HFF-Myc (cell line): ENCODE measurements around the gene TMEM138.

Source experiments
- DNase-seq: peaks from one replicate; pipeline ENCODE4 v3.0.0-alpha.2; 2011; ENCODE audit warnings: low read depth; ENCODE audit errors: extremely low read depth
- H3K4me3 ChIP-seq: replicated peaks from 2 replicates; pipeline ENCODE4 v1.5.1; 2011; ENCODE audit warnings: low read depth, mild to moderate bottlenecking, control low read depth, low read length
- CTCF ChIP-seq: IDR thresholded peaks from 2 replicates; pipeline ENCODE4 v1.5.1; 2012; ENCODE audit warnings: mild to moderate bottlenecking, low read depth, low read length, control low read depth; ENCODE audit errors: missing control alignments

The TMEM138 gene

GRCh38 chr11:61392981-61393595 lies 30.9 kb downstream of the TMEM138 start:
- H3K4me3 ChIP-seq, result peak overlapping the region; percentile 65
- TF ChIP-seq CTCF, result peak; percentile 29
- DNase-seq, result no peak

DNA sequence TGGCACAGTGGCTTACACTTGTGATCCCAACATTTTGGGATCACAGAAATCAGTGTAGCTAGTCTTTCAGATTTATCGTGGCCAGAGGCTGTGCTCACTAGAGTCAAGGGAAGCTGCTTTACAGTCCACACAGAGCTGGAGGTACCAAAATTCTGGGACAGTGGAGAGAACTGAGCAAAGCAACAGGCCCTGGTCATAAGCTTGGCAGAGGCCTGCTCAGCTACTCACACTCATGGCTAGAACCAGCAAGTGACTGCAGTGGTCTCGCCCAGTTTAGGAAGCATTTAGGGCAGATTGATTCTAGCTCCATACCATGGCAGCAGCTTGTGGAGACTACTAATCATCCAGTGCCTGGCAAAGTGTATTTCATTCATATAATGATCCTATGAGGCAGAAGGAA lies 39.0 kb downstream of the TMEM138 start:
- no peak overlapping the region for H3K4me3 ChIP-seq
- no peak for DNase-seq
- TF ChIP-seq CTCF, result no peak

- no peak for TF ChIP-seq CTCF
- no peak overlapping the region for H3K4me3 ChIP-seq
- DNase-seq, result no peak
Observed at GRCh38 chr11:61401573-61401972, 39.4 kb downstream of the TMEM138 start.

DNA sequence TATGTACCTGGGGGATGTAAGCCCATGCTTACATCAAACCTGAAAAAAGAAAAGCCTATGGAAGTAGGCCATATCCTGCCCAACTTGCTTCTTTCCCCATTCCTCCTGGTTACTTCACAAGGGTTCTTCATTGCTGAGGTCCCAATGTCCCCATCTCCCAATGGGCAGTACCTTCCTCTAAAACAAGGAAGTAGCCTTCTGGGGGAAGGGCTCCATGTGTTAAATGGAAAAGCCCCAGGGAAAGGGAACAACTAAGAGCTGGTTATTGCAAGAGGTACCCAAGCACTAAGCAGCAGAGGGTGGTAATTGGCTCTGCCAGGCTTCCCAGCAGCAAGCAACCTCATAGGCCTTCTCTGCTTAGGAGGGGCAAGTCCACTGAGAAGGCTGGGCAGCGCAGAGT lies 41.5 kb downstream of the TMEM138 start:
- H3K4me3 ChIP-seq, result no peak overlapping the region
- TF ChIP-seq CTCF, result no peak
- DNase-seq, result no peak

- DNase-seq, result no peak
- TF ChIP-seq CTCF, result no peak
- H3K4me3 ChIP-seq, result no peak overlapping the region
Observed at GRCh38 chr11:61404103-61404502, 41.9 kb downstream of the TMEM138 start.

DNA sequence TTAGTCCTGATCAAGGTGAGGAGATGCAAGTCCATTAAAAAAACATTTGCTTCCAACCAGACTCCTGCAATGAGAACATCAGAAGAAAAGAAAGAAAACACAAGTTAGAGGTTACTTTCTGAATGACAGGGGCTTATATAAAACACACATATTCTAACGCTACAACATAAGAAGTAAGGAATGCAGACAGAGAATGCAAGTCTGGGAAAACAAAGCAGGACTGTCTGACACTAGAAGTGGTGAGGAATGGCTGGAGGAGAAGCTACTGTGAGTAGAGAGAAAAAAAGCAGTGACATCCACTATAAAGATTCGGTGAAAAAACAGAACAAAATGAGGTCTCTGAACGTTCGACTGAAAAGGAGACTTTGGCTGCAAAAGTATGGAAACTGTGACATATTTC lies 42.5 kb downstream of the TMEM138 start:
- DNase-seq, result no peak
- no peak overlapping the region for H3K4me3 ChIP-seq
- TF ChIP-seq CTCF, result no peak

GRCh38 chr11:61406067-61406466 lies 43.9 kb downstream of the TMEM138 start:
- DNase-seq, result no peak
- TF ChIP-seq CTCF, result no peak
- H3K4me3 ChIP-seq, result no peak overlapping the region
